Trophoblast cell (in vitro differentiated cells and primary cell): ENCODE data around the gene RTF2.

Experiments
- DNase-seq, 2 donors: peaks; one replicate each; pipeline ENCODE4 v3.0.0-alpha.2; 2016
- H2AFZ ChIP-seq: 2 replicates; pipeline ENCODE4 v1.6.1; 2013; ENCODE audit warnings: low read length, moderate library complexity, mild to moderate bottlenecking; ENCODE audit not compliant: insufficient read depth, poor library complexity
- H2AK5ac ChIP-seq: 2 replicates; pipeline ENCODE4 v1.6.1; 2013; ENCODE audit warnings: mild to moderate bottlenecking, low read length
- H2BK120ac ChIP-seq: 2 replicates; pipeline ENCODE4 v1.6.1; 2013; ENCODE audit warnings: low read length, mild to moderate bottlenecking, moderate library complexity; ENCODE audit not compliant: insufficient read depth, poor library complexity
- H2BK12ac ChIP-seq: 2 replicates; pipeline ENCODE4 v1.6.1; 2013; ENCODE audit warnings: mild to moderate bottlenecking, low read length, moderate library complexity
- H2BK5ac ChIP-seq: 2 replicates; pipeline ENCODE4 v1.6.1; 2013; ENCODE audit warnings: low read length, low read depth, moderate library complexity, mild to moderate bottlenecking; ENCODE audit not compliant: poor library complexity
- H3K14ac ChIP-seq: 2 replicates; pipeline ENCODE4 v1.6.1; 2013; ENCODE audit warnings: mild to moderate bottlenecking, low read length
- H3K18ac ChIP-seq: 2 replicates; pipeline ENCODE4 v1.6.1; 2013; ENCODE audit warnings: mild to moderate bottlenecking, low read length
- H3K23ac ChIP-seq: 2 replicates; pipeline ENCODE4 v1.6.1; 2013; ENCODE audit warnings: low read length
- H3K27ac ChIP-seq: 2 replicates; pipeline ENCODE4 v1.5.1; 2013; ENCODE audit warnings: low read depth, mild to moderate bottlenecking, inconsistent platforms, low read length, moderate library complexity
- H3K27me3 ChIP-seq: 2 replicates; pipeline ENCODE4 v1.6.1; 2013; ENCODE audit warnings: inconsistent platforms, mild to moderate bottlenecking, low read length, moderate library complexity; ENCODE audit not compliant: insufficient read depth
- H3K36me3 ChIP-seq, 2 experiments: 1 replicate in 1 of 2; 2 replicates in 1 of 2; pipeline ENCODE4 v1.6.1; 2013; ENCODE audit warnings: low read length in 2 of 2, mild to moderate bottlenecking in 2 of 2, moderate library complexity in 1 of 2; ENCODE audit not compliant: insufficient read depth in 2 of 2, control insufficient read depth in 1 of 2
- H3K4ac ChIP-seq: 2 replicates; pipeline ENCODE4 v1.6.1; 2013; ENCODE audit warnings: low read depth, mild to moderate bottlenecking, low read length, moderate library complexity
- H3K4me1 ChIP-seq, 2 experiments: 1 replicate in 1 of 2; 2 replicates in 1 of 2; pipeline ENCODE4 v1.6.1; 2013; ENCODE audit warnings: low read length in 2 of 2, mild to moderate bottlenecking in 2 of 2, moderate library complexity in 1 of 2; ENCODE audit not compliant: insufficient read depth in 2 of 2, control insufficient read depth in 1 of 2
- H3K4me2 ChIP-seq: 2 replicates; pipeline ENCODE4 v1.6.1; 2013; ENCODE audit warnings: inconsistent platforms, mild to moderate bottlenecking, low read length, moderate library complexity
- H3K4me3 ChIP-seq: 2 replicates; pipeline ENCODE4 v1.5.1; 2013; ENCODE audit warnings: mild to moderate bottlenecking, low read depth, low read length, inconsistent platforms
- H3K79me1 ChIP-seq: one replicate; pipeline ENCODE4 v1.6.1; 2013; ENCODE audit warnings: low read length
- H3K79me2 ChIP-seq: 2 replicates; pipeline ENCODE4 v1.6.1; 2013; ENCODE audit warnings: low read length, mild to moderate bottlenecking; ENCODE audit not compliant: control insufficient read depth, insufficient read depth, poor library complexity
- H3K9ac ChIP-seq: 2 replicates; pipeline ENCODE4 v1.6.1; 2013; ENCODE audit warnings: mild to moderate bottlenecking, low read length
- H3K9me3 ChIP-seq: 2 replicates; pipeline ENCODE4 v1.6.1; 2013; ENCODE audit warnings: low read depth, mild to moderate bottlenecking, control low read depth, inconsistent platforms, low read length; ENCODE audit not compliant: insufficient read depth
- H4K12ac ChIP-seq: 2 replicates; pipeline ENCODE4 v1.6.1; 2013; ENCODE audit warnings: low read depth, mild to moderate bottlenecking, low read length, moderate library complexity
- H4K8ac ChIP-seq: 2 replicates; pipeline ENCODE4 v1.6.1; 2013; ENCODE audit warnings: low read depth, mild to moderate bottlenecking, low read length, moderate library complexity
- H4K91ac ChIP-seq: one replicate; pipeline ENCODE4 v1.6.1; 2013; ENCODE audit warnings: low read depth, mild to moderate bottlenecking, low read length, moderate library complexity
- WGBS: extraction: QIAGEN DNeasy Blood & Tissue Kit; methylation state at CpG from one replicate; pipeline ENCODE4 v1.1.7; 2013; ENCODE audit warnings: missing lambda C conversion rate; ENCODE audit not compliant: insufficient read length, insufficient coverage; ENCODE audit errors: extremely low coverage; 5-methylcytosine and 5-hydroxymethylcytosine counted together

RTF2 gene

DNA sequence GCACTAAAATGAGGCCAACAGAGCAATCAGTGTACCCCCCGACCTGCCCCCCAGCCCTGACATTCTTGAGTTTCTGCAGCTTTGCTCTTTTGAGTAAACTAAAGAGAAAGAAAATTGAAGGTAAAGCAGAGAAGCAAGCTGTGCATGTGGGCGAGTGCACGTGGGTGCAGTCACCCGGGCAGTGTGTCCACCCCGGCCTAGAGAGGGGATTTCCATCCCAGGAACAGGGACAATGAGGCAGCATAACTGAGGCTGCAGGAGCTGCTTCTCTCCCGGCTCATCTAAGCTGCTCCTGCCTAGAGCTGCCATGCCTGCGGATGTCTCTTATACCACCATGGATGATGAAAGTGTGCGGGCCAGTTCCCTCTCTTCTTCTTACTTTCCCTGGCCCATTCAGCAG lies 39.5 kb upstream of the RTF2 start:
- no peak overlapping the region for H2BK12ac ChIP-seq
- H2BK120ac ChIP-seq, result no peak overlapping the region
- peaks cover 0 to 4% of the 10 kb centered on the region in 2 experiments for H3K4me1 ChIP-seq
- no peaks in the 10 kb centered on the region for H3K36me3 ChIP-seq
- no CpG with 5 or more reads among the region's 8 CpGs for WGBS
- no peak overlapping the region for H2AK5ac ChIP-seq
- H3K14ac ChIP-seq, result no peak overlapping the region
- no peak overlapping the region for H3K23ac ChIP-seq
- no peaks in the 10 kb centered on the region for H3K79me1 ChIP-seq
- no peaks in the 10 kb centered on the region for H3K9me3 ChIP-seq
- no peak overlapping the region for H2AFZ ChIP-seq
- no peak overlapping the region for H4K91ac ChIP-seq
- no peak overlapping the region for H4K8ac ChIP-seq
- H3K9ac ChIP-seq, result no peak overlapping the region
- H2BK5ac ChIP-seq, result no peak overlapping the region
- H3K18ac ChIP-seq, result no peak overlapping the region
- no peaks in the 10 kb centered on the region for H3K27me3 ChIP-seq
- no peak for DNase-seq
- H3K79me2 ChIP-seq, result no peaks in the 10 kb centered on the region
- no peak overlapping the region for H3K27ac ChIP-seq
- no peak overlapping the region for H3K4me2 ChIP-seq
- no peak overlapping the region for H4K12ac ChIP-seq
- H3K4me3 ChIP-seq, result no peak overlapping the region
- H3K4ac ChIP-seq, result no peak overlapping the region

DNA sequence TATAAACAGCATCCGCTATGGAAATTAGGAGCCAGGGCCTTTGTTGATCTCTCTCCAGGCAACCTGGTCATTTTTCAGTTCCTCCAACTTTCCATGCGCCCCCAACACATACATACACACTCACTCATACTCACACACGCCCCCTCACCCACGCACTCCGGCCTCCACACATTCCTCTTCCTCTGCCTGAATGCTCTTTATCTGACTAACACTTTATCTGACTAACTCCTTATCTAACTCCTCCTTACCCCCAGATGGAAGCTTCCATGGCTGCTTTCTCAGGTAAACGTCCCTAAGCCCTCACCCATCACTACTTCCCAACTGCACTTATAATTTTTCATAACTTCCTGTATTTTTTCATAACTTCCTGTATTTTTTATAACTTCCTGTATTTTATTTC lies 38.9 kb upstream of the RTF2 start:
- H3K4ac ChIP-seq, result no peak overlapping the region
- H3K14ac ChIP-seq, result no peak overlapping the region
- no peaks in the 10 kb centered on the region for H3K79me1 ChIP-seq
- H3K4me3 ChIP-seq, result no peak overlapping the region
- H3K9me3 ChIP-seq, result no peaks in the 10 kb centered on the region
- H2AFZ ChIP-seq, result no peak overlapping the region
- no peak overlapping the region for H2BK5ac ChIP-seq
- DNase-seq, result peak; percentile 36 to 52
- H3K4me1 ChIP-seq, result peaks cover 0 to 4% of the 10 kb centered on the region in 2 experiments
- no peaks in the 10 kb centered on the region for H3K27me3 ChIP-seq
- no peak overlapping the region for H4K8ac ChIP-seq
- no peak overlapping the region for H3K27ac ChIP-seq
- H4K91ac ChIP-seq, result no peak overlapping the region
- H2BK120ac ChIP-seq, result no peak overlapping the region
- no peak overlapping the region for H3K4me2 ChIP-seq
- H4K12ac ChIP-seq, result no peak overlapping the region
- no peak overlapping the region for H2BK12ac ChIP-seq
- H3K18ac ChIP-seq, result no peak overlapping the region
- no peak overlapping the region for H2AK5ac ChIP-seq
- H3K36me3 ChIP-seq, result no peaks in the 10 kb centered on the region
- 100% methylated on average over 3 of the region's 6 CpGs for WGBS
- no peak overlapping the region for H3K9ac ChIP-seq
- H3K79me2 ChIP-seq, result no peaks in the 10 kb centered on the region
- no peak overlapping the region for H3K23ac ChIP-seq

DNA sequence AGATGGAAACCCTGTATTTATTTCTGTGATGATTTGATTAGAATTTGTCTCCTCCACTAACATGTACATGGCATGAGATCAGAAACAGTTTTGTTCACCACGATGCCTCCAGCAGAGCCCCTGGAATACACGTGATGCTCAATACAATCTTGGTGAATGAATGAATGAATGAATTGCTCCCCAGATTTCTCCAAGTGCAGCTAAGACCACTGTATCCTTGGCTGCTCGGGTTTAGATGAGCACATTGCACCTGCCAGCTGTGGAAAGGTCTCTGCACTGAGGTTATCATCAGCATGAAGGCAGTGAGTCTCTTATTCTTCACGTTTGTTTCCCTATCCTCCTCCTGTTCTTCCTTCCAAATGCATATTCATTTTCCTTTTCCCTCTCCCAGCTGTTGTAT lies 38.5 kb upstream of the RTF2 start:
- H3K79me2 ChIP-seq, result no peaks in the 10 kb centered on the region
- no peak overlapping the region for H3K4ac ChIP-seq
- no peaks in the 10 kb centered on the region for H3K9me3 ChIP-seq
- no peak overlapping the region for H3K9ac ChIP-seq
- H3K4me2 ChIP-seq, result no peak overlapping the region
- no peak overlapping the region for H2BK12ac ChIP-seq
- no CpG with 5 or more reads among the region's 4 CpGs for WGBS
- DNase-seq, result no peak
- no peaks in the 10 kb centered on the region for H3K36me3 ChIP-seq
- no peak overlapping the region for H4K12ac ChIP-seq
- no peaks in the 10 kb centered on the region for H3K27me3 ChIP-seq
- no peak overlapping the region for H2AK5ac ChIP-seq
- H4K8ac ChIP-seq, result no peak overlapping the region
- H2AFZ ChIP-seq, result no peak overlapping the region
- no peak overlapping the region for H3K23ac ChIP-seq
- H3K27ac ChIP-seq, result no peak overlapping the region
- H3K79me1 ChIP-seq, result no peaks in the 10 kb centered on the region
- H3K4me1 ChIP-seq, result peaks cover 0 to 4% of the 10 kb centered on the region in 2 experiments
- no peak overlapping the region for H2BK120ac ChIP-seq
- no peak overlapping the region for H3K18ac ChIP-seq
- no peak overlapping the region for H4K91ac ChIP-seq
- no peak overlapping the region for H3K14ac ChIP-seq
- no peak overlapping the region for H3K4me3 ChIP-seq
- no peak overlapping the region for H2BK5ac ChIP-seq

DNA sequence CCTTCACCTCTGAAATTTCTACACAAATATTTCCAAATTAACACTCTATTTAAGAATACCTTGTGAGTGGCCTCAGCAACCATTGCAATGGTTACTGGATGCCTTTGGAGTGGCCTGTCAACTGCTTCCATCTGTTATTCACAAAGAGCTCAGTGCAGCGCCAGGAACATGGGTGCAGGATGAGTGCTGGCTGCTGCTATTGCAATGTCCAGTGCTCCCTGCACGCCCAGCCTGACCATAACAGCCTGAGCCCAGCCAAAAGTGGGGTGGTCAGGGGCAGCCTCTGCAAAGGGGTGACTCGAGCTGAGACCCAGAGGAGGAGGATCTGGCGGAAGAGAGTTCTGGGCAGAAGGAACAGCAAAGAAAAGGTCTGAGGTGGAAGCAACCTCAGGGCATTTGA lies 38.0 kb upstream of the RTF2 start:
- Histone ChIP-seq H3K14ac (no peak overlapping the region), H3K79me1 (no peaks in the 10 kb centered on the region), H3K9me3 (no peaks in the 10 kb centered on the region), H2BK120ac (no peak overlapping the region), H4K91ac (no peak overlapping the region), H4K8ac (no peak overlapping the region), H3K23ac (no peak overlapping the region), H2BK12ac (no peak overlapping the region), H3K4me3 (no peak overlapping the region), H3K36me3 (no peaks in the 10 kb centered on the region), H3K4ac (no peak overlapping the region), H3K9ac (no peak overlapping the region), H2AK5ac (no peak overlapping the region), H3K27me3 (no peaks in the 10 kb centered on the region), H2BK5ac (no peak overlapping the region), H3K4me2 (no peak overlapping the region), H3K18ac (no peak overlapping the region), H3K79me2 (no peaks in the 10 kb centered on the region), H4K12ac (no peak overlapping the region), H2AFZ (no peak overlapping the region), H3K27ac (no peak overlapping the region), H3K4me1 (peaks cover 0 to 4% of the 10 kb centered on the region in 2 experiments)
- DNase-seq, result no peak
- WGBS, result no CpG with 5 or more reads among the region's 4 CpGs
